GM19467 (cell line): Measurements from ENCODE around the gene HRH4.
A peak's percentile ranks its signal among the peaks of the same experiment; 100 is the strongest.

Source experiments
- ATAC-seq: cut with Tn5 transposase; IDR thresholded peaks from one replicate; pipeline ENCODE4 v1.9.1; 2021; ENCODE audit warnings: mild to moderate bottlenecking, moderate library complexity; ENCODE audit not compliant: unreplicated experiment

The HRH4 gene

GRCh38 chr18:24465486-24465885 is 5.0 kb downstream of the HRH4 start:
- ATAC-seq = no peak

- no peak for ATAC-seq
Measured at GRCh38 chr18:24466771-24467170, 6.3 kb downstream of the HRH4 start.

- no peak for ATAC-seq
Measured at GRCh38 chr18:24470022-24470618, 9.7 kb downstream of the HRH4 start.

- no peak for ATAC-seq
Measured at GRCh38 chr18:24470805-24471204, 10.4 kb downstream of the HRH4 start.

GRCh38 chr18:24472591-24472990 is 12.2 kb downstream of the HRH4 start:
- no peak for ATAC-seq

GRCh38 chr18:24474406-24474805 is 14.0 kb downstream of the HRH4 start:
- no peak for ATAC-seq

- no peak for ATAC-seq
Measured at GRCh38 chr18:24475926-24476589, 15.6 kb downstream of the HRH4 start.

- ATAC-seq = no peak
Measured at GRCh38 chr18:24479371-24479770, 18.9 kb downstream of the HRH4 start.

GRCh38 chr18:24482821-24483220 is 22.4 kb downstream of the HRH4 start:
- no peak for ATAC-seq

- no peak for ATAC-seq
Measured at GRCh38 chr18:24485681-24486080, 25.2 kb downstream of the HRH4 start.

GRCh38 chr18:24486684-24487083 is 26.2 kb downstream of the HRH4 start:
- ATAC-seq = no peak

GRCh38 chr18:24488824-24489493 is 28.5 kb downstream of the HRH4 start:
- ATAC-seq = no peak

GRCh38 chr18:24490539-24490938 is 30.1 kb downstream of the HRH4 start:
- ATAC-seq = no peak

- peak; percentile 86 for ATAC-seq
Measured at GRCh38 chr18:24491927-24492834, 31.7 kb downstream of the HRH4 start.

GRCh38 chr18:24494586-24494985 is 34.1 kb downstream of the HRH4 start:
- no peak for ATAC-seq

- no peak for ATAC-seq
Measured at GRCh38 chr18:24497031-24497754, 36.8 kb downstream of the HRH4 start.

- no peak for ATAC-seq
Measured at GRCh38 chr18:24499814-24500213, 39.4 kb downstream of the HRH4 start.

GRCh38 chr18:24500217-24500616 is 39.8 kb downstream of the HRH4 start:
- no peak for ATAC-seq

GRCh38 chr18:24500766-24501165 is 40.3 kb downstream of the HRH4 start:
- no peak for ATAC-seq

- no peak for ATAC-seq
Measured at GRCh38 chr18:24502667-24503523, 42.5 kb downstream of the HRH4 start.
